Measurements from ENCODE around the gene OSBPL3.

The OSBPL3 gene

GRCh38 chr7:24834128-24834798, 145.7 kb downstream of the OSBPL3 start:
- in situ Hi-C loops (cut with MboI; ENCODE audit: low sequenced_read_pairs): no loop called here

- in situ Hi-C loops (cut with MboI; ENCODE audit: low sequenced_read_pairs): no loop called here
Observed at GRCh38 chr7:24833549-24833948, 146.4 kb downstream of the OSBPL3 start.

GRCh38 chr7:24831240-24831639, 148.7 kb downstream of the OSBPL3 start:
- in situ Hi-C loops (cut with MboI; ENCODE audit: low sequenced_read_pairs): no loop called here

- in situ Hi-C loops (cut with MboI; ENCODE audit: low sequenced_read_pairs): no loop called here
Observed at GRCh38 chr7:24830440-24831050, 149.4 kb downstream of the OSBPL3 start.

- in situ Hi-C loops (cut with MboI; ENCODE audit: low sequenced_read_pairs): loop anchor here (10.0 kb wide), 1 partner anchor 255 kb away; no protein-coding TSS in a partner anchor
Observed at GRCh38 chr7:24829787-24830186, 150.2 kb downstream of the OSBPL3 start.

- in situ Hi-C loops (cut with MboI; ENCODE audit: low sequenced_read_pairs): loop anchor here (10.0 kb wide), 1 partner anchor 256 kb away; no protein-coding TSS in a partner anchor
Observed at GRCh38 chr7:24828891-24829661, 150.9 kb downstream of the OSBPL3 start.

GRCh38 chr7:24827589-24827988, 152.4 kb downstream of the OSBPL3 start:
- in situ Hi-C loops (cut with MboI; ENCODE audit: low sequenced_read_pairs): loop anchor here (10.0 kb wide), 1 partner anchor 257 kb away; no protein-coding TSS in a partner anchor

GRCh38 chr7:24827027-24827426, 153.0 kb downstream of the OSBPL3 start:
- in situ Hi-C loops (cut with MboI; ENCODE audit: low sequenced_read_pairs): loop anchor here (10.0 kb wide), 1 partner anchor 258 kb away; no protein-coding TSS in a partner anchor

GRCh38 chr7:24826662-24827020, 153.3 kb downstream of the OSBPL3 start:
- in situ Hi-C loops (cut with MboI; ENCODE audit: low sequenced_read_pairs): loop anchor here (10.0 kb wide), 1 partner anchor 258 kb away; no protein-coding TSS in a partner anchor

- in situ Hi-C loops (cut with MboI; ENCODE audit: low sequenced_read_pairs): loop anchor here (10.0 kb wide), 1 partner anchor 259 kb away; no protein-coding TSS in a partner anchor
Observed at GRCh38 chr7:24825931-24826661, 153.9 kb downstream of the OSBPL3 start.

- in situ Hi-C loops (cut with MboI; ENCODE audit: low sequenced_read_pairs): loop anchor here (10.0 kb wide), 1 partner anchor 259 kb away; no protein-coding TSS in a partner anchor
Observed at GRCh38 chr7:24825381-24825794, 154.6 kb downstream of the OSBPL3 start.

GRCh38 chr7:24824896-24825295, 155.1 kb downstream of the OSBPL3 start:
- in situ Hi-C loops (cut with MboI; ENCODE audit: low sequenced_read_pairs): loop anchor here (10.0 kb wide), 1 partner anchor 260 kb away; no protein-coding TSS in a partner anchor

GRCh38 chr7:24824400-24824799, 155.6 kb downstream of the OSBPL3 start:
- in situ Hi-C loops (cut with MboI; ENCODE audit: low sequenced_read_pairs): loop anchor here (10.0 kb wide), 1 partner anchor 260 kb away; no protein-coding TSS in a partner anchor

GRCh38 chr7:24821754-24822054, 158.3 kb downstream of the OSBPL3 start:
- in situ Hi-C loops (cut with MboI; ENCODE audit: low sequenced_read_pairs): loop anchor here (10.0 kb wide), 1 partner anchor 263 kb away; no protein-coding TSS in a partner anchor

GRCh38 chr7:24821045-24821753, 158.8 kb downstream of the OSBPL3 start:
- in situ Hi-C loops (cut with MboI; ENCODE audit: low sequenced_read_pairs): loop anchor here (10.0 kb wide), 1 partner anchor 264 kb away; no protein-coding TSS in a partner anchor

GRCh38 chr7:24820730-24821044, 159.3 kb downstream of the OSBPL3 start:
- in situ Hi-C loops (cut with MboI; ENCODE audit: low sequenced_read_pairs): loop anchor here (10.0 kb wide), 1 partner anchor 264 kb away; no protein-coding TSS in a partner anchor

- in situ Hi-C loops (cut with MboI; ENCODE audit: low sequenced_read_pairs): loop anchor here (10.0 kb wide), 1 partner anchor 265 kb away; no protein-coding TSS in a partner anchor
Observed at GRCh38 chr7:24819916-24820689, 159.9 kb downstream of the OSBPL3 start.

GRCh38 chr7:24817339-24817738, 162.6 kb downstream of the OSBPL3 start:
- in situ Hi-C loops (cut with MboI; ENCODE audit: low sequenced_read_pairs): no loop called here

- in situ Hi-C loops (cut with MboI; ENCODE audit: low sequenced_read_pairs): no loop called here
Observed at GRCh38 chr7:24816868-24817267, 163.1 kb downstream of the OSBPL3 start.

Measured in HL-60/S4 treated with retinoic acid at 250 ng/mL for 4 days and 3 days (cell line).